ENCODE measurements around the gene ZFP37. TPM values are rescaled to one million over a fixed set of nuclear protein-coding genes. Genes with fewer than 3 reads are reported as not detected.

The ZFP37 gene
- total RNA-seq: 1.2 and 1.8 TPM in 2 replicates

GRCh38 chr9:113056191-113057106 lies at the start of gene ZFP37:
TSS of gene ZFP37 (minus strand) at chr9:113056724. CDS start at chr9:113056688, 36 bp downstream.

GRCh38 chr9:113011911-113012381 lies 44.6 kb downstream of the ZFP37 start, which contains the start of gene ZNF883:
TSS of gene ZNF883 (minus strand) at chr9:113012192.

Other genes with a start within 250 kb of the ZFP37 start
- gene SLC46A2, start 165.8 kb downstream of the ZFP37 start, total RNA-seq: not detected in 2 replicates
- 0.99 and 1.7 TPM in 2 replicates for gene ZNF883, start 44.5 kb downstream of the ZFP37 start, total RNA-seq
- gene SLC31A2, start 94.3 kb upstream of the ZFP37 start, total RNA-seq: 8.9 and 11.6 TPM in 2 replicates
- 21.8 and 22.0 TPM in 2 replicates for gene FKBP15, start 164.6 kb upstream of the ZFP37 start, total RNA-seq
- 18.5 and 19.0 TPM in 2 replicates for gene SLC31A1, start 164.8 kb upstream of the ZFP37 start, total RNA-seq
- gene CDC26, start 218.8 kb upstream of the ZFP37 start, total RNA-seq: 56.0 and 58.9 TPM in 2 replicates
- gene PRPF4, start 218.9 kb upstream of the ZFP37 start, total RNA-seq: 22.1 and 29.7 TPM in 2 replicates
- not detected in 2 replicates for gene RNF183, start 246.7 kb upstream of the ZFP37 start, total RNA-seq

All from aortic smooth muscle cell (primary cell).